A549 (cell line): ENCODE data around the gene AGAP3.

ENCODE experiments used
- CBX2 ChIP-seq: fragments of 200-600 bp; sonication (generic); IDR thresholded peaks from 2 replicates; pipeline ENCODE4 v1.6.1; 2016; ENCODE audit warnings: low read depth, mild to moderate bottlenecking, borderline replicate concordance
- CHD4 ChIP-seq: fragments of 200-600 bp; sonication (generic); IDR thresholded peaks from 2 replicates; pipeline ENCODE4 v1.6.1; 2016; ENCODE audit warnings: antibody characterized with exemption, mild to moderate bottlenecking, borderline replicate concordance
- CTCF ChIP-seq: fragments of >200 bp; sonication (Bioruptor Twin); formaldehyde crosslinking; IDR thresholded peaks from 3 replicates; pipeline ENCODE4 v1.5.1; 2016
- MAZ ChIP-seq: fragments of 150-350 bp; IDR thresholded peaks from 2 replicates; pipeline ENCODE4 v1.6.1; 2014; ENCODE audit warnings: antibody characterized with exemption, low read depth, low read length, borderline replicate concordance
- NR3C1 ChIP-seq: fragments of >200 bp; sonication (Bioruptor Twin); formaldehyde crosslinking; IDR thresholded peaks from 3 replicates; pipeline ENCODE4 v1.6.1; 2017
- POLR2A ChIP-seq: IDR thresholded peaks from 2 replicates; pipeline ENCODE4 v1.6.1; 2012; ENCODE audit warnings: mild to moderate bottlenecking, low read length
- POLR2AphosphoS2 ChIP-seq: conservative IDR thresholded peaks from 2 replicates; pipeline ENCODE4 v1.6.1; 2012; ENCODE audit warnings: low read length, improper control_type of control experiment, inconsistent platforms
- REST ChIP-seq: fragments of 200-600 bp; sonication (generic); IDR thresholded peaks from 2 replicates; pipeline ENCODE4 v1.6.1; 2016; ENCODE audit warnings: antibody characterized with exemption, mild to moderate bottlenecking, moderate library complexity

GRCh38 chr7:151142686-151143040 lies 56.4 kb downstream of the AGAP3 start:
- TF ChIP-seq POLR2A (no peak), CTCF (no peak), MAZ (no peak), CBX2 (no peak), CHD4 (no peak), REST (no peak), NR3C1 (no peak), POLR2AphosphoS2 (no peak)
